DND-41 (cell line): ENCODE measurements around the gene NCOA3.

Experiments used
- ATAC-seq: fragments of 200-7000 bp; cut with Tn5 transposase; 3 replicates; pipeline ENCODE4 v1.9.1; 2021; ENCODE audit warnings: low read depth; ENCODE audit not compliant: insufficient read depth
- DNase-seq: peaks from one replicate; pipeline ENCODE4 v3.0.0-alpha.2; 2020
- H2AFZ ChIP-seq: 2 replicates; pipeline ENCODE4 v1.6.0; 2012; ENCODE audit warnings: low read depth, low read length
- H3K27ac ChIP-seq: 2 replicates; pipeline ENCODE4 v1.5.1; 2012; ENCODE audit warnings: low read length, inconsistent platforms
- H3K27me3 ChIP-seq: fragments of 200-600 bp; sonication (generic); 2 replicates; pipeline ENCODE4 v1.6.0; 2012; ENCODE audit warnings: low read length, mild to moderate bottlenecking, inconsistent platforms; ENCODE audit not compliant: insufficient read depth, poor library complexity
- H3K36me3 ChIP-seq: 2 replicates; pipeline ENCODE4 v1.5.1; 2012; ENCODE audit warnings: low read length, inconsistent platforms; ENCODE audit not compliant: insufficient read depth
- H3K4me1 ChIP-seq: 2 replicates; pipeline ENCODE4 v1.5.1; 2012; ENCODE audit warnings: mild to moderate bottlenecking, low read length; ENCODE audit not compliant: insufficient read depth
- H3K4me2 ChIP-seq: 2 replicates; pipeline ENCODE4 v1.6.0; 2012; ENCODE audit warnings: mild to moderate bottlenecking, moderate library complexity, low read length, inconsistent platforms; ENCODE audit not compliant: insufficient read depth
- H3K4me3 ChIP-seq, 2 experiments: fragments of 200-600 bp in 1 of 2; shearing (Covaris generic) in 1 of 2; 2 replicates each; pipeline ENCODE4 v1.5.1; 2012 to 2016; ENCODE audit warnings: inconsistent platforms in 2 of 2, low read length in 2 of 2, mild to moderate bottlenecking in 2 of 2, low read depth in 1 of 2, moderate library complexity in 1 of 2
- H3K79me2 ChIP-seq: 2 replicates; pipeline ENCODE4 v1.6.0; 2012; ENCODE audit warnings: low read length, inconsistent platforms; ENCODE audit not compliant: insufficient read depth
- H3K9ac ChIP-seq: 2 replicates; pipeline ENCODE4 v1.6.0; 2012; ENCODE audit warnings: low read depth, mild to moderate bottlenecking, inconsistent platforms, low read length, moderate library complexity
- H3K9me3 ChIP-seq: 2 replicates; pipeline ENCODE4 v1.5.1; 2012; ENCODE audit warnings: low read length, moderate library complexity, mild to moderate bottlenecking, inconsistent platforms; ENCODE audit not compliant: insufficient read depth, severe bottlenecking
- H4K20me1 ChIP-seq: 2 replicates; pipeline ENCODE4 v1.6.0; 2012; ENCODE audit warnings: low read length; ENCODE audit not compliant: insufficient read depth
- EZH2 ChIP-seq: IDR thresholded peaks from 3 replicates; pipeline ENCODE4 v1.6.1; 2012; ENCODE audit warnings: borderline replicate concordance, low read depth, mild to moderate bottlenecking, moderate library complexity, low read length, inconsistent platforms; ENCODE audit not compliant: severe bottlenecking
- TF ChIP-seq, protein P1 (sequence below): IDR thresholded peaks from 2 replicates; pipeline ENCODE4 v1.5.1; 2012; ENCODE audit warnings: borderline replicate concordance, low read length, moderate library complexity, mild to moderate bottlenecking; ENCODE audit not compliant: poor library complexity, severe bottlenecking; ENCODE audit errors: extremely low read depth

NCOA3 gene

DNA sequence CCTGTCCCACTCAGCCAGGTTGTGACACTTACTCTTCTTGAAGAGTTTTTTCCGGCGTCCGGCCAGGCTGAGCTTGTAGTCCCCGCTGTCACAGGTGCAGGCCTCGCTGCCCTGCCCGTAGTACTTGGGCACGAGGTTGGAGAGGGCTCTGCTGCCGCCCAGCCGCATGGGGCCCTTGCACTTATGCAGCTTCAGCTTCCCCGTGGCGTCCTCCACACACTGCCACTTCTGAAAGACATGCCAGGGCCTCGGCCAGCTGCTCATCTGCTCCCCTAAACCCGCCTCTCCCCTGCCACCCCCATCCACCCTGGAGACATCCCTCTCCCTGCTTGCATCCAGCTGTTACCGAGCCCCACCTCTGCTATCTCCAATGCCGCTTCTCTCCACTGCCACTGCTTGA, 170.5 kb downstream of the NCOA3 start:
- Histone ChIP-seq H3K9ac (no peak overlapping the region), H3K9me3 (no peaks in the 10 kb centered on the region), H4K20me1 (0 out of 2 replicates have a peak, but pooled peaks cover 4% of the 10 kb centered on the region), H3K27me3 (no peaks in the 10 kb centered on the region), H3K79me2 (no peaks in the 10 kb centered on the region), H3K4me2 (no peak overlapping the region), H3K4me1 (no peaks in the 10 kb centered on the region), H2AFZ (no peak overlapping the region), H3K27ac (no peak overlapping the region), H3K4me3 (no peak overlapping the region), H3K36me3 (no peaks in the 10 kb centered on the region)
- TF ChIP-seq EZH2 = no peak
- TF ChIP-seq, protein P1, sequence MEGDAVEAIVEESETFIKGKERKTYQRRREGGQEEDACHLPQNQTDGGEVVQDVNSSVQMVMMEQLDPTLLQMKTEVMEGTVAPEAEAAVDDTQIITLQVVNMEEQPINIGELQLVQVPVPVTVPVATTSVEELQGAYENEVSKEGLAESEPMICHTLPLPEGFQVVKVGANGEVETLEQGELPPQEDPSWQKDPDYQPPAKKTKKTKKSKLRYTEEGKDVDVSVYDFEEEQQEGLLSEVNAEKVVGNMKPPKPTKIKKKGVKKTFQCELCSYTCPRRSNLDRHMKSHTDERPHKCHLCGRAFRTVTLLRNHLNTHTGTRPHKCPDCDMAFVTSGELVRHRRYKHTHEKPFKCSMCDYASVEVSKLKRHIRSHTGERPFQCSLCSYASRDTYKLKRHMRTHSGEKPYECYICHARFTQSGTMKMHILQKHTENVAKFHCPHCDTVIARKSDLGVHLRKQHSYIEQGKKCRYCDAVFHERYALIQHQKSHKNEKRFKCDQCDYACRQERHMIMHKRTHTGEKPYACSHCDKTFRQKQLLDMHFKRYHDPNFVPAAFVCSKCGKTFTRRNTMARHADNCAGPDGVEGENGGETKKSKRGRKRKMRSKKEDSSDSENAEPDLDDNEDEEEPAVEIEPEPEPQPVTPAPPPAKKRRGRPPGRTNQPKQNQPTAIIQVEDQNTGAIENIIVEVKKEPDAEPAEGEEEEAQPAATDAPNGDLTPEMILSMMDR = no peak
- DNase-seq (no peak), ATAC-seq (no peak)

DNA sequence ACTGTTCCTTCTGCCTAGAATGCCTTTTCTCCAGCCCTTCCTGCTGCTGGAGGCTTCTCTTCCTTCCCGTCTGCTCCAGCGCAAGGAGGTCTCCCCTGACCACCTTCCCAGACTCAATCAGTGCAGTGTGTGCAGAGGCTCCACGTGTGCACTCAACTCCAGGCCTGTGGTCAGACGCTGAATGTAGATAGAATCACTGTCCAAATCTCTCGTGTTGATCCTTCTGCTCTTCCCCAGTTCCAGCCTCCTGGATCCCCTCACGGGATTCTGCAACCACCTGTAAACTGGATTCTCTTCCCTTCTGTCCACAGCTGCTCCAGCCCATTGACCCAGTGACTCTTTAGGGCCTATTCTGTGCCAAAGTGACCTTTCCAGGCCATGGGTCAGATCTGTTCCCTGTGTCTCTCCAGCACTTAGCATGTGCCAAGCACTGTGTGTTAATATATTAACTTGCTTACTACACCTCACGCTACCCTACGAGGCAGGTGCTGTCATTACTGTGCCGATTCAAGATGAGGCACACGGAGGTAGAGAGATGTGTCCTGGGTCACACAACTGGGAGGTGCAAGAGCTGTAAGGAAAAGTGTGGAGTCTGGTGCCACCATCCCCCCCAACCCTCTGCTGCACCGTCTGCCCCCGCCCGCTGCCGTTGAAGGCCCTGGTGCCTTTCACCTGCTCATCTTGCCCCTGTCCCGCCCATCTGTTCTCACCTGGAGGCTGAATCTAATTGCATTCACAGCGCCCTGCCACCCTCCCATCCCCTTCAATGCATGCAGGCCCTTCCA, 171.4 kb downstream of the NCOA3 start:
- no peaks in the 10 kb centered on the region for H3K4me1 ChIP-seq
- H3K9ac ChIP-seq = no peak overlapping the region
- DNase-seq = no peak
- H3K4me2 ChIP-seq = no peak overlapping the region
- no peak overlapping the region for H2AFZ ChIP-seq
- no peak for TF ChIP-seq EZH2
- TF ChIP-seq, protein P1 = no peak
- no peak overlapping the region for H3K4me3 ChIP-seq
- H3K9me3 ChIP-seq = no peaks in the 10 kb centered on the region
- no peaks in the 10 kb centered on the region for H3K79me2 ChIP-seq
- ATAC-seq = no peak
- H3K27me3 ChIP-seq = no peaks in the 10 kb centered on the region
- H3K36me3 ChIP-seq = no peaks in the 10 kb centered on the region
- no peak overlapping the region for H3K27ac ChIP-seq
- 0 out of 2 replicates have a peak, but pooled peaks cover 4% of the 10 kb centered on the region for H4K20me1 ChIP-seq

DNA sequence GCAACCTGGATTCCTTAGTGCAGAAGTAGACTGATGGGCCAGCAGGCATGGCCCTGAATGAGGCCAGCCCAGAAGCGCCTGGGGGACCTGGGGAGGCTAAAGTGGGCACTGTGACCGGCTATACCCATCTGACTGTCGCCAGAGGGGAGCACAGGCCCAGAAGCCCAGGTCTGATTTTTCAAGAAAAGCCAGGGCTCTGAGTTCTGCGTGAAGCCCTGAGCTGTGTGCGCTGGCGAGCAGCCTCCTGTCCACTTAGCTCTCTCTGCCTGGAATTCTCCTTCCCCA, 171.9 kb downstream of the NCOA3 start:
- H3K36me3 ChIP-seq = no peaks in the 10 kb centered on the region
- H3K9ac ChIP-seq = no peak overlapping the region
- H3K27me3 ChIP-seq = no peaks in the 10 kb centered on the region
- H3K4me2 ChIP-seq = no peak overlapping the region
- no peaks in the 10 kb centered on the region for H3K9me3 ChIP-seq
- ATAC-seq (no peak), DNase-seq (no peak)
- H2AFZ ChIP-seq = no peak overlapping the region
- H3K4me3 ChIP-seq = no peak overlapping the region
- H3K27ac ChIP-seq = no peak overlapping the region
- H4K20me1 ChIP-seq = no peaks in the 10 kb centered on the region; the same call in 1 of the 2 replicates
- TF ChIP-seq, protein P1 = no peak
- TF ChIP-seq EZH2 = no peak
- H3K4me1 ChIP-seq = no peaks in the 10 kb centered on the region
- H3K79me2 ChIP-seq = no peaks in the 10 kb centered on the region
